ENCODE data around the gene SLC14A1. TPM values are rescaled to one million over a fixed set of nuclear protein-coding genes. Genes with fewer than 3 reads are reported as not detected.

Gene SLC14A1
- total and polyA plus RNA-seq, 2 of the 8 experiments (the other 6 are each of a cell fraction or from before 2014, with no cell fraction given): 0.18 TPM; not detected in 1

- H2BK15ac ChIP-seq (ENCODE audit: low read length): no peak overlapping the region
- DNase-seq (ENCODE audit: low read depth in 1 of 2, low spot score in 2 of 2) (no peak), FAIRE-seq (no peak)
- ChIA-PET CTCF (ENCODE audit: partially characterized antibody) (interaction anchor here (0.8 to 5.9 kb wide), 5 partner anchors 13 to 62 kb away, joined by 3 to 29 read pairs (median 4); no protein-coding TSS in a partner anchor), POLR2A (ENCODE audit: partially characterized antibody) (no interaction called here)
- H2AK5ac ChIP-seq (ENCODE audit: low read depth, low read length): no peak overlapping the region
- TF ChIP-seq PHF8 (conservative IDR thresholded peaks at IDR 0.05; ENCODE audit: low read depth, low read length): no peak
- no peak for TF ChIP-seq SP1 (IDR thresholded peaks at IDR 0.05; ENCODE audit: low read depth, low read length)
- H2BK12ac ChIP-seq (ENCODE audit: low read depth, low read length): no peak overlapping the region
- H3K36me3 ChIP-seq (ENCODE audit: control insufficient read depth in 2 of 4, insufficient read depth in 4 of 4, low read length in 3 of 4): no peaks in the 10 kb centered on the region
- H3K23me2 ChIP-seq (ENCODE audit: low read depth, low read length): no peaks in the 10 kb centered on the region
- H3K56ac ChIP-seq (replicated peaks; ENCODE audit: insufficient read length, low read depth, low read length): no peak overlapping the region
- 47% methylated on average over 2 of the region's 2 CpGs; no CpG with 5 or more reads in 1 of the 2 experiments for WGBS, 2 experiments (ENCODE audit: extremely low coverage in 1 of 2, insufficient coverage in 1 of 2, insufficient read length in 1 of 2, insufficient replicate concordance in 2 of 2, low coverage in 1 of 2, low lambda C conversion rate in 2 of 2, missing lambda C conversion rate in 1 of 2)
- H3K9me3 ChIP-seq (ENCODE audit: insufficient read depth in 2 of 2, low read depth in 1 of 2, low read length in 1 of 2): no peaks in the 10 kb centered on the region
- H3K79me2 ChIP-seq (ENCODE audit: control insufficient read depth in 1 of 2, insufficient read depth in 2 of 2, low read length in 2 of 2): no peaks in the 10 kb centered on the region
- H3K27ac ChIP-seq (ENCODE audit: low read depth, low read length): no peak overlapping the region
- H3K14ac ChIP-seq (ENCODE audit: insufficient read length): no peak overlapping the region
- H3K79me1 ChIP-seq (ENCODE audit: low read depth, low read length): no peaks in the 10 kb centered on the region
- H3K23ac ChIP-seq (ENCODE audit: insufficient read length): no peak overlapping the region
- H2BK120ac ChIP-seq (replicated peaks; ENCODE audit: low read depth, low read length): no peak overlapping the region
- H2BK20ac ChIP-seq (ENCODE audit: low read length): no peak overlapping the region
- H3K4me1 ChIP-seq (replicated peaks in 1 of 4; ENCODE audit: control insufficient read depth in 3 of 4, insufficient read depth in 4 of 4, low read length in 3 of 4): no peaks in the 10 kb centered on the region
- no peaks in the 10 kb centered on the region for H4K20me1 ChIP-seq (replicated peaks in 1 of 2; ENCODE audit: control insufficient read depth in 1 of 2, insufficient read depth in 2 of 2, low read length in 2 of 2)
- H3K4ac ChIP-seq (replicated peaks; ENCODE audit: insufficient read length, low read depth, low read length): no peak overlapping the region
- no peak overlapping the region for H3K4me2 ChIP-seq (ENCODE audit: insufficient read depth in 1 of 2, low read depth in 2 of 2, low read length in 2 of 2)
- no peak overlapping the region for H4K5ac ChIP-seq (ENCODE audit: insufficient read length, low read depth, low read length)
- no peak overlapping the region for H3K18ac ChIP-seq (ENCODE audit: extremely low read depth, low read length)
- H3K9ac ChIP-seq (replicated peaks in 1 of 4; ENCODE audit: extremely low read depth in 1 of 4, low read depth in 3 of 4, low read length in 3 of 4): no peak overlapping the region
- no peak overlapping the region for H4K91ac ChIP-seq (replicated peaks; ENCODE audit: insufficient read length, low read length)
- H3K4me3 ChIP-seq (ENCODE audit: extremely low read depth in 1 of 4, insufficient read depth in 2 of 4, low read depth in 3 of 4, low read length in 4 of 4): no peak overlapping the region
- H2BK5ac ChIP-seq (ENCODE audit: low read depth, low read length): no peak overlapping the region
- H2AFZ ChIP-seq (ENCODE audit: low read length): no peak overlapping the region
- no peak overlapping the region for H4K8ac ChIP-seq (ENCODE audit: extremely low read depth, insufficient read depth, low read length)
- no peaks in the 10 kb centered on the region for H3K27me3 ChIP-seq (replicated peaks in 1 of 4; ENCODE audit: control insufficient read depth in 3 of 4, extremely low read depth in 1 of 4, insufficient read depth in 3 of 4, low read length in 3 of 4)
These were observed 24.5 kb downstream of the SLC14A1 start for GRCh38 chr18:45748501-45748900.
